K562 (cell line): ENCODE data around the gene CORO1A. TPM values are rescaled to one million over a fixed set of nuclear protein-coding genes. Genes with fewer than 3 reads are reported as not detected.

Experiments used
- ATAC-seq: fragments of 200-7000 bp; cut with Tn5 transposase; 3 replicates; pipeline ENCODE4 v1.9.1; 2020; ENCODE audit warnings: moderate library complexity
- BruUV-seq: library from RNA; stranded (reverse); fragments of 400-500 nt; replicated peaks from 2 replicates; lab custom pipeline; 2021; lab: Mats Ljungman, UMichigan
- CTCF ChIA-PET: fragments of 300-600 bp; formaldehyde crosslinking; extraction: SDS; loops from one replicate; lab custom pipeline; 2021; ENCODE audit warnings: low intra/inter-chr PET ratio; lab: Yijun Ruan, JAX
- POLR2A ChIA-PET: fragments of 300-600, 350-650 bp; sonication (Branson Sonifier 250); formaldehyde crosslinking; extraction: SDS; loops from one replicate; lab custom pipeline; 2021; ENCODE audit warnings: antibody characterized with exemption, inconsistent platforms; lab: Yijun Ruan, JAX
- DNase-seq, 4 experiments: peaks; one replicate each; pipeline versions ENCODE4 v3.0.0 to v3.0.0-alpha.2; 2011 to 2018; ENCODE audit warnings: low spot score in 3 of 4, mixed read lengths in 3 of 4; ENCODE audit errors: extremely low read depth in 1 of 4
- FAIRE-seq: peaks from 2 replicates; lab custom pipeline; 2011; peaks lifted over from hg19 to GRCh38; lab: Jason Lieb, UNC
- H2AFZ ChIP-seq: 2 replicates; pipeline ENCODE4 v1.6.0; 2011; ENCODE audit warnings: low read depth, low read length, control low read depth, inconsistent platforms
- H3K27ac ChIP-seq: fragments of 200-600 bp; 3 replicates; pipeline ENCODE4 v1.8.0; 2011; ENCODE audit warnings: low read depth, mild to moderate bottlenecking, control low read depth, inconsistent platforms, low read length, moderate library complexity, mixed read lengths; ENCODE audit errors: extremely low read depth
- H3K27me3 ChIP-seq, 2 experiments: fragments of 300-600 bp in 1 of 2; 2 replicates in 1 of 2; 3 replicates in 1 of 2; pipeline versions ENCODE4 v1.6.0 to v1.8.0; 2011; ENCODE audit warnings: inconsistent platforms in 2 of 2, low read length in 2 of 2, mild to moderate bottlenecking in 1 of 2, mixed read lengths in 1 of 2, moderate library complexity in 1 of 2; ENCODE audit not compliant: control insufficient read depth in 2 of 2, insufficient read depth in 2 of 2
- H3K36me3 ChIP-seq: fragments of 300-600 bp; 3 replicates; pipeline ENCODE4 v1.8.0; 2011; ENCODE audit warnings: mild to moderate bottlenecking, low read length, inconsistent platforms; ENCODE audit not compliant: control insufficient read depth, insufficient read depth
- H3K4me1 ChIP-seq, 2 experiments: fragments of 200-600 bp in 1 of 2; replicated peaks in 1 of 2; 2 replicates in 1 of 2; 3 replicates in 1 of 2; pipeline versions ENCODE4 v1.5.1 to v1.8.0; 2011; ENCODE audit warnings: inconsistent platforms in 2 of 2, low read length in 2 of 2, mild to moderate bottlenecking in 1 of 2, mixed read lengths in 1 of 2, moderate library complexity in 1 of 2; ENCODE audit not compliant: control insufficient read depth in 2 of 2, insufficient read depth in 2 of 2
- H3K4me2 ChIP-seq: 2 replicates; pipeline ENCODE4 v1.6.1; 2011; ENCODE audit warnings: low read length, control low read depth, inconsistent platforms, mixed read lengths; ENCODE audit not compliant: insufficient read depth
- H3K4me3 ChIP-seq: fragments of 200-600 bp; sonication (generic), shearing (Covaris generic); 2 replicates; pipeline ENCODE4 v1.5.1; 2016; ENCODE audit warnings: control low read depth, inconsistent platforms
- H3K79me2 ChIP-seq: fragments of 200-600 bp; 3 replicates; pipeline ENCODE4 v1.8.0; 2011; ENCODE audit warnings: low read length, inconsistent platforms; ENCODE audit not compliant: control insufficient read depth, insufficient read depth
- H3K9ac ChIP-seq, 2 experiments: 2 replicates each; pipeline versions ENCODE4 v1.6.0 to v1.6.1; 2011; ENCODE audit warnings: low read depth in 2 of 2, low read length in 2 of 2, control low read depth in 1 of 2, inconsistent platforms in 1 of 2, mild to moderate bottlenecking in 1 of 2, mixed read lengths in 1 of 2; ENCODE audit not compliant: insufficient read depth in 1 of 2
- H3K9me1 ChIP-seq: one replicate; pipeline ENCODE4 v1.6.0; 2011; ENCODE audit warnings: inconsistent platforms, mild to moderate bottlenecking, low read length, moderate library complexity; ENCODE audit not compliant: control insufficient read depth, insufficient read depth
- H3K9me3 ChIP-seq: replicated peaks from 2 replicates; pipeline ENCODE4 v1.5.1; 2011; ENCODE audit warnings: low read depth, low read length, inconsistent platforms; ENCODE audit not compliant: control insufficient read depth, insufficient read depth
- H4K20me1 ChIP-seq: replicated peaks from 2 replicates; pipeline ENCODE4 v1.6.1; 2011; ENCODE audit warnings: low read length, inconsistent platforms, mixed read lengths; ENCODE audit not compliant: control insufficient read depth, insufficient read depth
- NR2C2 ChIP-seq, 2 experiments: fragments of 200-800 bp in 1 of 2; sonication (Bioruptor generic) in 1 of 2; sonication (generic) in 1 of 2; formaldehyde crosslinking in 1 of 2; IDR thresholded peaks; 2 replicates each; pipeline versions ENCODE4 v1.6.1 to v1.8.0; 2016 to 2022; ENCODE audit warnings: mild to moderate bottlenecking in 1 of 2, missing compliant biosample characterization in 1 of 2, missing genetic modification characterization in 1 of 2, missing genetic modification reagents in 1 of 2
- PKNOX1 ChIP-seq: fragments of 450-650 bp; IDR thresholded peaks from 2 replicates; pipeline ENCODE4 v1.6.1; 2016
- SIRT6 ChIP-seq: IDR thresholded peaks from one replicate; pipeline ENCODE4 v1.6.1; 2012; ENCODE audit warnings: low read depth, mild to moderate bottlenecking, control low read depth, inconsistent platforms, low read length, moderate library complexity
- ZNF583 ChIP-seq: fragments of 250-450 bp; sonication (Bioruptor Pico); IDR thresholded peaks from 2 replicates; pipeline ENCODE4 v1.4.0; 2020
- WGBS: fragments of 100-300 bp; shearing (Covaris generic); methylation state at CpG from one replicate; pipeline ENCODE4 v1.1.6; 2016; ENCODE audit warnings: low coverage, mixed read lengths; ENCODE audit not compliant: insufficient coverage; ENCODE audit errors: missing lambda C conversion rate; 5-methylcytosine and 5-hydroxymethylcytosine counted together
- in situ Hi-C: fragments of 300-500 bp; cut with MboI; formaldehyde crosslinking; loops from 4 replicates; pipeline ENCODE4 v1.15.0; 2018; ENCODE audit warnings: inconsistent platforms, mixed read lengths
- intact Hi-C: fragments of 100-400 bp; cut with micrococcal nuclease; formaldehyde crosslinking; loops from 2 replicates; pipeline ENCODE4 v1.14.2; 2022
- polyA plus RNA-seq, 8 experiments: library from polyadenylated mRNA; depleted of rRNA in 4 of 8; stranded (reverse) in 5 of 8; unstranded in 3 of 8; fragments of >200 nt; fragmentation: Nextera tagmentation in 2 of 8; fragmentation: Illumina TruSeq in 1 of 8; extraction: Ambion mirVana in 2 of 8; extraction: Trizol in 1 of 8; gene quantifications; 2 replicates each; pipeline versions ENCODE4 v1.2.1 to v1.2.3, GENCODE V29; 2011 to 2014; ENCODE audit warnings: inconsistent platforms in 1 of 8, missing spikeins in 1 of 8
- total RNA-seq, 7 experiments: library from RNA; depleted of rRNA in 6 of 7; stranded (reverse); fragments of >200 nt in 6 of 7; fragmentation: Illumina TruSeq in 2 of 7; extraction: Trizol in 2 of 7; gene quantifications; 2 replicates each; pipeline versions ENCODE4 v1.2.1 to v1.2.3, GENCODE V29; 2011 to 2021; ENCODE audit warnings: low replicate concordance in 1 of 7

CORO1A gene
- total and polyA plus RNA-seq, 9 of the 15 experiments (the other 6 are each of a cell fraction or from before 2014, with no cell fraction given): 0.22 to 23.8 (median 7.6) TPM

GRCh38 chr16:30186444-30186781, 3.0 kb downstream of the CORO1A start:
- peak overlapping the region in 1 of 2 experiments; percentile 72; a peak in 1 of 4 replicates for H3K9ac ChIP-seq
- no peak overlapping the region for H2AFZ ChIP-seq
- H3K27ac ChIP-seq: no peak overlapping the region
- no TSS peak for BruUV-seq
- no peaks in the 10 kb centered on the region for H3K9me1 ChIP-seq
- H3K79me2 ChIP-seq: no peaks in the 10 kb centered on the region
- intact Hi-C loops: no loop called here
- no peaks in the 10 kb centered on the region for H3K27me3 ChIP-seq
- TF ChIP-seq PKNOX1: no peak
- no peak for TF ChIP-seq ZNF583 (CRISPR knock-in tag)
- TF ChIP-seq SIRT6: no peak
- TF ChIP-seq NR2C2 (CRISPR knock-in tag; IDR thresholded peaks at IDR 0.05): no peak
- no peak for TF ChIP-seq NR2C2 (tag; IDR thresholded peaks at IDR 0.05)
- H3K9me3 ChIP-seq: no peaks in the 10 kb centered on the region
- ChIA-PET POLR2A (no interaction called here), CTCF (no interaction called here)
- H3K4me1 ChIP-seq: peaks cover 32 to 58% of the 10 kb centered on the region in 2 experiments
- in situ Hi-C loops: loop anchor here (5.0 kb wide), 1 partner anchor 734 kb away; the partner anchor contains the start of genes BOLA2 and SLX1B
- H4K20me1 ChIP-seq: no peaks in the 10 kb centered on the region
- H3K36me3 ChIP-seq: 0 out of 3 replicates have a peak, but pooled peaks cover 3% of the 10 kb centered on the region
- H3K4me3 ChIP-seq: no peak overlapping the region
- DNase-seq (no peak), ATAC-seq (no peak), FAIRE-seq (no peak)
- WGBS: 87% methylated on average over 7 of the region's 9 CpGs
- no peak overlapping the region for H3K4me2 ChIP-seq
